GM23248 (cell line): ENCODE measurements around the gene EN1. TPM values are rescaled to one million over a fixed set of nuclear protein-coding genes. Genes with fewer than 3 reads are reported as not detected.

ENCODE experiments used
- DNase-seq: peaks from one replicate; pipeline ENCODE4 v3.0.0-alpha.2; 2015
- H2AFZ ChIP-seq: fragments of 200-600 bp; sonication (generic); 2 replicates; pipeline ENCODE4 v1.6.1; 2016; ENCODE audit warnings: antibody characterized with exemption
- H3F3A ChIP-seq: fragments of 200-600 bp; sonication (generic); 2 replicates; pipeline ENCODE4 v1.6.1; 2016; ENCODE audit warnings: mild to moderate bottlenecking, antibody characterized with exemption, mixed run types; ENCODE audit not compliant: insufficient read depth
- H3K27ac ChIP-seq: fragments of 200-600 bp; sonication (generic); 2 replicates; pipeline ENCODE4 v1.5.1; 2016; ENCODE audit warnings: mild to moderate bottlenecking
- H3K27me3 ChIP-seq: fragments of 200-600 bp; sonication (generic); replicated peaks from 2 replicates; pipeline ENCODE4 v1.6.1; 2016; ENCODE audit warnings: mild to moderate bottlenecking; ENCODE audit not compliant: insufficient read depth
- H3K36me3 ChIP-seq: fragments of 200-600 bp; sonication (generic); 2 replicates; pipeline ENCODE4 v1.6.1; 2016; ENCODE audit warnings: low read depth, mild to moderate bottlenecking
- H3K4me1 ChIP-seq: fragments of 200-600 bp; sonication (generic); 2 replicates; pipeline ENCODE4 v1.6.1; 2016; ENCODE audit warnings: mild to moderate bottlenecking; ENCODE audit not compliant: insufficient read depth
- H3K4me2 ChIP-seq: fragments of 200-600 bp; sonication (generic); one replicate; pipeline ENCODE4 v1.6.1; 2016; ENCODE audit warnings: mild to moderate bottlenecking; ENCODE audit not compliant: unreplicated experiment
- H3K4me3 ChIP-seq: fragments of 200-600 bp; sonication (generic); 2 replicates; pipeline ENCODE4 v1.5.1; 2016; ENCODE audit warnings: mild to moderate bottlenecking
- H3K79me2 ChIP-seq: fragments of 200-600 bp; sonication (generic); 2 replicates; pipeline ENCODE4 v1.6.1; 2016; ENCODE audit warnings: mild to moderate bottlenecking; ENCODE audit not compliant: insufficient read depth
- H3K9ac ChIP-seq: fragments of 200-600 bp; sonication (generic); 2 replicates; pipeline ENCODE4 v1.6.1; 2016; ENCODE audit warnings: mild to moderate bottlenecking
- H3K9me2 ChIP-seq: fragments of 200-600 bp; sonication (generic); 2 replicates; pipeline ENCODE4 v1.6.1; 2016; ENCODE audit warnings: mixed run types, mild to moderate bottlenecking, moderate library complexity; ENCODE audit not compliant: insufficient read depth
- H3K9me3 ChIP-seq: fragments of 200-600 bp; sonication (generic); one replicate; pipeline ENCODE4 v1.6.1; 2017; ENCODE audit warnings: low read depth
- H4K20me1 ChIP-seq: fragments of 200-600 bp; sonication (generic); 2 replicates; pipeline ENCODE4 v1.6.0; 2016; ENCODE audit not compliant: insufficient read depth
- EZH2 ChIP-seq: fragments of 200-600 bp; sonication (generic); IDR thresholded peaks from 2 replicates; pipeline ENCODE4 v1.6.1; 2018; ENCODE audit warnings: antibody characterized with exemption, mild to moderate bottlenecking; ENCODE audit not compliant: insufficient read depth, poor library complexity, severe bottlenecking
- EZH2phosphoT487 ChIP-seq: fragments of 200-600 bp; sonication (generic); IDR thresholded peaks from 2 replicates; pipeline ENCODE4 v1.6.1; 2018; ENCODE audit warnings: antibody characterized with exemption, moderate library complexity, mild to moderate bottlenecking, low read depth; ENCODE audit not compliant: insufficient read depth
- WGBS, 2 experiments: methylation state at CpG; one replicate each; pipeline ENCODE4 v1.1.6; 2015 to 2017; ENCODE audit warnings: low lambda C conversion rate in 2 of 2, low coverage in 1 of 2; ENCODE audit errors: missing lambda C conversion rate in 2 of 2; 5-methylcytosine and 5-hydroxymethylcytosine counted together
- in situ Hi-C: fragments of 300-500 bp; cut with MboI; formaldehyde crosslinking; loops from 2 replicates; pipeline ENCODE4 v1.15.0; 2020
- polyA plus RNA-seq: library from polyadenylated mRNA; unstranded; fragments of >200 nt; fragmentation: Nextera tagmentation; extraction: Ambion mirVana; gene quantifications from 2 replicates; pipeline ENCODE4 v1.2.1, GENCODE V29; 2016
- total RNA-seq: library from RNA; depleted of rRNA; stranded (reverse); fragments of >200 nt; shearing (Covaris generic); gene quantifications from 2 replicates; pipeline ENCODE4 v1.2.3, GENCODE V29; 2014

Gene EN1
- total and polyA plus RNA-seq, 2 experiments from 2014 or later: 4.1 to 9.1 TPM

- 3 to 4% methylated on average over 45 to 51 of the region's 53 CpGs for WGBS, 2 experiments
These were observed 11.6 kb downstream of the EN1 start for GRCh38 chr2:118835746-118836410.

GRCh38 chr2:118834901-118835745 is 12.3 kb downstream of the EN1 start:
- TF ChIP-seq EZH2phosphoT487: no peak
- Histone ChIP-seq H2AFZ (peak overlapping the region; percentile 90), H3K36me3 (0 out of 2 replicates have a peak, but pooled peaks cover 4% of the 10 kb centered on the region), H4K20me1 (no peaks in the 10 kb centered on the region), H3K27ac (no peak overlapping the region), H3F3A (peaks cover 18% of the 10 kb centered on the region; the same call in 1 of the 2 replicates), H3K9me2 (no peaks in the 10 kb centered on the region), H3K4me2 (peak overlapping the region; percentile 73), H3K9me3 (no peaks in the 10 kb centered on the region), H3K27me3 (no peaks in the 10 kb centered on the region), H3K4me3 (peak overlapping the region; percentile 80), H3K4me1 (peaks cover 15% of the 10 kb centered on the region), H3K79me2 (peaks cover 37% of the 10 kb centered on the region), H3K9ac (peak overlapping the region; percentile 82)
- in situ Hi-C loops: no loop called here
- 49 to 58% methylated on average over 50 to 61 of the region's 61 CpGs for WGBS, 2 experiments
- DNase-seq: peak; percentile 50

More at GRCh38 chr2:118835746-118836410, 11.6 kb downstream of the EN1 start:
- Histone ChIP-seq H3F3A (peaks cover 11% of the 10 kb centered on the region; the same call in 1 of the 2 replicates), H3K27me3 (no peaks in the 10 kb centered on the region), H3K4me3 (peak overlapping the region; percentile 80), H3K4me2 (peak overlapping the region; percentile 73), H3K9me3 (no peaks in the 10 kb centered on the region), H4K20me1 (no peaks in the 10 kb centered on the region), H3K9ac (peak overlapping the region; percentile 82), H2AFZ (peak overlapping the region; percentile 90), H3K9me2 (no peaks in the 10 kb centered on the region), H3K4me1 (peaks cover 8% of the 10 kb centered on the region), H3K27ac (no peak overlapping the region), H3K79me2 (peaks cover 45% of the 10 kb centered on the region), H3K36me3 (0 out of 2 replicates have a peak, but pooled peaks cover 5% of the 10 kb centered on the region)
- TF ChIP-seq EZH2 (no peak), EZH2phosphoT487 (no peak)
- in situ Hi-C loops: no loop called here
- peak; percentile 67 for DNase-seq

GRCh38 chr2:118834440-118834810 is 13.0 kb downstream of the EN1 start:
- Histone ChIP-seq H3F3A (peaks cover 18% of the 10 kb centered on the region; the same call in 1 of the 2 replicates), H4K20me1 (no peaks in the 10 kb centered on the region)
- in situ Hi-C loops: no loop called here

GRCh38 chr2:118833716-118834439 is 13.6 kb downstream of the EN1 start:
- Histone ChIP-seq H4K20me1 (no peaks in the 10 kb centered on the region), H3F3A (peaks cover 18% of the 10 kb centered on the region; the same call in 1 of the 2 replicates), H3K9ac (no peak overlapping the region), H3K27ac (no peak overlapping the region), H3K9me2 (no peaks in the 10 kb centered on the region), H3K4me1 (peaks cover 20% of the 10 kb centered on the region), H3K4me2 (no peak overlapping the region), H2AFZ (no peak overlapping the region), H3K27me3 (no peaks in the 10 kb centered on the region), H3K4me3 (no peak overlapping the region), H3K79me2 (peaks cover 25% of the 10 kb centered on the region), H3K9me3 (no peaks in the 10 kb centered on the region), H3K36me3 (no peaks in the 10 kb centered on the region)
- 94% methylated on average over 34 to 35 of the region's 35 CpGs for WGBS, 2 experiments
- in situ Hi-C loops: no loop called here
- no peak for TF ChIP-seq EZH2phosphoT487
- TF ChIP-seq EZH2: no peak
- DNase-seq: no peak

More at GRCh38 chr2:118834440-118834810, 13.0 kb downstream of the EN1 start:
- Histone ChIP-seq H3K27me3 (no peaks in the 10 kb centered on the region), H3K4me2 (no peak overlapping the region), H3K4me1 (peaks cover 20% of the 10 kb centered on the region), H3K4me3 (no peak overlapping the region), H2AFZ (no peak overlapping the region), H3K36me3 (no peaks in the 10 kb centered on the region), H3K79me2 (peaks cover 30% of the 10 kb centered on the region), H3K9me2 (no peaks in the 10 kb centered on the region), H3K9ac (no peak overlapping the region), H3K9me3 (no peaks in the 10 kb centered on the region), H3K27ac (no peak overlapping the region)
- 97 to 98% methylated on average over 18 of the region's 18 CpGs for WGBS, 2 experiments
- no peak for DNase-seq
- TF ChIP-seq EZH2phosphoT487 (no peak), EZH2 (no peak)
